Prostate gland (tissue), 2 donors: Measurements from ENCODE around the gene ELN. TPM values are rescaled to one million over a fixed set of nuclear protein-coding genes. Genes with fewer than 3 reads are reported as not detected.

Experiments
- DNase-seq: peaks from one replicate; pipeline ENCODE4 v3.0.0-alpha.2; 2019; ENCODE audit warnings: low spot score
- H3K27ac ChIP-seq, 2 donors: fragments of 200-600 bp; sonication (generic); 2 replicates each; pipeline ENCODE4 v1.5.1; 2017 to 2019
- H3K27me3 ChIP-seq: fragments of 200-600 bp; sonication (generic); replicated peaks from 2 replicates; pipeline ENCODE4 v1.5.1; 2019; ENCODE audit not compliant: insufficient read depth
- H3K36me3 ChIP-seq, 2 donors: fragments of 200-600 bp; sonication (generic); 1 replicate in 1 of 2; 2 replicates in 1 of 2; pipeline versions ENCODE4 v1.5.1 to v1.8.1; 2017 to 2019
- H3K4me1 ChIP-seq: fragments of 200-600 bp; sonication (generic); replicated peaks from 2 replicates; pipeline ENCODE4 v1.5.1; 2019
- H3K4me3 ChIP-seq, 2 donors: fragments of 200-600 bp; sonication (generic); 2 replicates each; pipeline ENCODE4 v1.5.1; 2017 to 2019
- H3K9me3 ChIP-seq: fragments of 200-600 bp; sonication (generic); 2 replicates; pipeline ENCODE4 v1.5.1; 2017
- POLR2A ChIP-seq: fragments of 450-650 bp; IDR thresholded peaks from one replicate; pipeline ENCODE4 v1.6.1; 2016; ENCODE audit warnings: antibody characterized with exemption, mild to moderate bottlenecking
- POLR2AphosphoS5 ChIP-seq: sonication (generic); formaldehyde crosslinking; IDR thresholded peaks from one replicate; pipeline ENCODE4 v1.6.1; 2017; ENCODE audit warnings: antibody characterized with exemption
- WGBS: methylation state at CpG from one replicate; pipeline ENCODE4 v1.1.5; 2018; 5-methylcytosine and 5-hydroxymethylcytosine counted together
- intact Hi-C: fragments of 100-400 bp; cut with DNase I; formaldehyde crosslinking; loops from one replicate; pipeline ENCODE4 v1.14.2; 2022
- total RNA-seq, 2 donors: library from RNA; depleted of rRNA; stranded (reverse); fragments of >200 nt; gene quantifications; one replicate each; pipeline ENCODE4 v1.1.0, GENCODE V29; 2016
- TF ChIP-seq, protein P1 (sequence below), 4 experiments: fragments of 200-600 bp in 2 of 4; fragments of 450-650 bp in 2 of 4; sonication (generic) in 2 of 4; IDR thresholded peaks; 1 replicate in 3 of 4; 2 replicates in 1 of 4; pipeline ENCODE4 v1.5.1; 2016 to 2019; ENCODE audit warnings: antibody characterized with exemption in 4 of 4, mild to moderate bottlenecking in 2 of 4, moderate library complexity in 2 of 4

ELN gene
- total RNA-seq, 2 donors from 2014 or later, result 34.7 to 93.4 TPM

DNA sequence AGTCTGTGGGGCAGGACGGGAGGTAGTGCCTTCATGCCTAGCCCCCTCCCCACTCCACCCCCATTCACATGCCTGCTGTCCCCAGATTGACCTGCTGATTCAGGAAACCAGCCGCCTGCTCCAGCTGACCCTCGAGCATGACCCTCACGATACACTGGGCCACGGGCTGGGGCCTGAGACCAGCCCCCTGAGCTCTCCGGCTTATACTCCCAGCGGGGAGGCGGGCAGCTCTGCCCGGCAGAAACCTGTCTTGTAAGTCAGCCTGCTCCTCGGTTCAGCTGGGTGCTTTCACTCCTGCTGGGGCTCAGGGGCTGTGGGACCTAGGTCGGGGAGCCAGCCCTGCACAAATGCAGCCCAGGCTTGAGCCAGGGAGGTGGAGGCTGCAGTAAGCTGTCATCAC, 78.0 kb downstream of the ELN start:
- Histone ChIP-seq H3K27ac (no peak overlapping the region), H3K36me3 (peaks cover 0 to 6% of the 10 kb centered on the region in 2 donors), H3K4me1 (no peaks in the 10 kb centered on the region), H3K27me3 (no peaks in the 10 kb centered on the region), H3K4me3 (no peak overlapping the region), H3K9me3 (no peaks in the 10 kb centered on the region)
- TF ChIP-seq, protein P1, sequence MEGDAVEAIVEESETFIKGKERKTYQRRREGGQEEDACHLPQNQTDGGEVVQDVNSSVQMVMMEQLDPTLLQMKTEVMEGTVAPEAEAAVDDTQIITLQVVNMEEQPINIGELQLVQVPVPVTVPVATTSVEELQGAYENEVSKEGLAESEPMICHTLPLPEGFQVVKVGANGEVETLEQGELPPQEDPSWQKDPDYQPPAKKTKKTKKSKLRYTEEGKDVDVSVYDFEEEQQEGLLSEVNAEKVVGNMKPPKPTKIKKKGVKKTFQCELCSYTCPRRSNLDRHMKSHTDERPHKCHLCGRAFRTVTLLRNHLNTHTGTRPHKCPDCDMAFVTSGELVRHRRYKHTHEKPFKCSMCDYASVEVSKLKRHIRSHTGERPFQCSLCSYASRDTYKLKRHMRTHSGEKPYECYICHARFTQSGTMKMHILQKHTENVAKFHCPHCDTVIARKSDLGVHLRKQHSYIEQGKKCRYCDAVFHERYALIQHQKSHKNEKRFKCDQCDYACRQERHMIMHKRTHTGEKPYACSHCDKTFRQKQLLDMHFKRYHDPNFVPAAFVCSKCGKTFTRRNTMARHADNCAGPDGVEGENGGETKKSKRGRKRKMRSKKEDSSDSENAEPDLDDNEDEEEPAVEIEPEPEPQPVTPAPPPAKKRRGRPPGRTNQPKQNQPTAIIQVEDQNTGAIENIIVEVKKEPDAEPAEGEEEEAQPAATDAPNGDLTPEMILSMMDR (IDR thresholded peaks at IDR 0.05), result no peak
- TF ChIP-seq POLR2AphosphoS5 (no peak), POLR2A (no peak)
- 87% methylated on average over 11 of the region's 11 CpGs for WGBS
- DNase-seq, result no peak
- intact Hi-C loops, result no loop called here

DNA sequence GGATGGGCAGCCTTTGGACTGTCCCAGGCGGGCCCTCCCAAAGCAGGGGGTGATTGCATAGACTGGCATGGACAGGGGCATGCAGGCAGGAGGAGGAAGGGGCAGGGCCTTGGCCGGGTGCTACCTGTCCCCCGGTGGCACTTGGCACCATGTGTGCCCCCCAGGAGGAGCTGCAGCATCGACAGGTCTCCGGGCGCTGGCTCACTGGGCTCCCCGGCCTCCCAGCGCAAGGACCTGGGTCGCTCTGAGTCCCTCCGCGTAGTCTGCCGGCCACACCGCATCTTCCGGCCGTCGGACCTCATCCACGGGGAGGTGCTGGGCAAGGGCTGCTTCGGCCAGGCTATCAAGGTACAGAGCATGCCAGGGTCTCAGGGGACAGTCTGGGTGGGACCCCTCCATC, 78.9 kb downstream of the ELN start:
- peaks cover 0 to 6% of the 10 kb centered on the region in 2 donors for H3K36me3 ChIP-seq
- H3K27ac ChIP-seq, result no peak overlapping the region
- 94% methylated on average over 18 of the region's 18 CpGs for WGBS
- H3K4me1 ChIP-seq, result no peaks in the 10 kb centered on the region
- H3K27me3 ChIP-seq, result no peaks in the 10 kb centered on the region
- no peak overlapping the region for H3K4me3 ChIP-seq
- TF ChIP-seq, protein P1 (IDR thresholded peaks at IDR 0.05), result no peak
- TF ChIP-seq POLR2A (no peak), POLR2AphosphoS5 (no peak)
- DNase-seq, result no peak
- no peaks in the 10 kb centered on the region for H3K9me3 ChIP-seq
- intact Hi-C loops, result no loop called here

DNA sequence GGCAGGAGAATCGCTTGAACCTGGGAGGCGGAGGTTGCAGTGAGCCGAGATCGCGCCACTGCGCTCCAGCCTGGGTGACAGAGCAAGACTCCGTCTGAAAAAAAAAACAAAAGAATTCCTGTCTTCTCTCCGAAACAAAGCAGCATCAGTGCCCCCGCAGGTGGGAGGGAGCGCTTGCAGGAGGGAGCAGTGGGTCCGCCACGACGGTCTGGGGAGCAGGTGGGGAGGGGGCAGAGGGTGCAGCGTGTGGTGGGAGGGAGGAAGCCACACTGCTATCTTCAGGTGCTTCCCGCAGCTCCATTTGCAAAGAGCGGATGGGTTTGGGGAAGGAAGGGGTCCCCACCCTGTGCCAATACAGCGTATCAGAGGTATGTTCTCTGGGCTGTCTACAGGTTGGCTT, 87.4 kb downstream of the ELN start:
- DNase-seq, result no peak
- intact Hi-C loops, result no loop called here
- no peaks in the 10 kb centered on the region for H3K4me1 ChIP-seq
- TF ChIP-seq POLR2AphosphoS5 (no peak), POLR2A (no peak)
- TF ChIP-seq, protein P1 (IDR thresholded peaks at IDR 0.05), result no peak
- no peak overlapping the region for H3K4me3 ChIP-seq
- H3K9me3 ChIP-seq, result no peaks in the 10 kb centered on the region
- 70% methylated on average over 17 of the region's 17 CpGs for WGBS
- no peaks in the 10 kb centered on the region for H3K27me3 ChIP-seq
- H3K27ac ChIP-seq, result no peak overlapping the region
- peaks cover 0 to 1% of the 10 kb centered on the region in 2 donors for H3K36me3 ChIP-seq

DNA sequence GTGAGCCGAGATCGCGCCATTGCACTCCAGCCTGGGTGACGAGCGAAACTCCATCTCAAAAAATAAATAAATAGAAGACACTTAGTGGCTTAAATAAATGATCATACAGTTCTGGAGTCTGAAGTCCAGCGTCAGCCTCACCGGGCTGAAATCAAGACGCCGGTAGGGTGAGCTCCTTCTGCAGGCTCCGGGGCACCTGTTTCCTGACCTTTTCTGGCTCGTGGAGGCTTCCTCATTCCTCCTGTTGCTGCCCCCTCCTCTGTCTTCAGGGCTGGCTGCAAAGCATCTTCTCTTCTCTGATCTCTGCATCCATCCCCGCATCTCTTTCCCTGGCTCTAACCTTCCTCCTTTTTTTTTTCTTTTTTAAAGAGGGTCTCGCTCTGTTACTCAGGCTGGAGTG, 88.4 kb downstream of the ELN start:
- intact Hi-C loops, result no loop called here
- Histone ChIP-seq H3K9me3 (no peaks in the 10 kb centered on the region), H3K27me3 (no peaks in the 10 kb centered on the region), H3K27ac (no peak overlapping the region), H3K4me1 (no peaks in the 10 kb centered on the region), H3K36me3 (no peaks in the 10 kb centered on the region), H3K4me3 (no peak overlapping the region)
- whole genome bisulfite sequencing, result 79% methylated on average over 8 of the region's 13 CpGs
- no peak for TF ChIP-seq POLR2AphosphoS5
- no peak for TF ChIP-seq POLR2A
- TF ChIP-seq, protein P1 (IDR thresholded peaks at IDR 0.05), result no peak
- DNase-seq, result no peak

Other genes starting within 250 kb of the ELN start
- gene CLDN4, start 197.2 kb upstream of the ELN start, total RNA-seq, result 100 to 1,000 TPM; 162 to 216 TPM
- 10 to 100 TPM in 1 of 2 donors, 1 to 10 TPM in 1; 5.9 to 19.8 TPM for gene METTL27, start 185.7 kb upstream of the ELN start, total RNA-seq
- 1 to 10 TPM in 1 of 2 donors, not detected in 1; 4.9 TPM for gene TMEM270, start 167.0 kb upstream of the ELN start, total RNA-seq
- gene LIMK1, start 55.6 kb downstream of the ELN start, total RNA-seq, result 10 to 100 TPM; 12.8 to 41.2 TPM
- gene EIF4H, start 146.2 kb downstream of the ELN start, total RNA-seq, result 100 to 1,000 TPM; 199 to 252 TPM
- gene LAT2, start 181.8 kb downstream of the ELN start, total RNA-seq, result 1 to 10 TPM; 4.8 to 7.2 TPM
- 10 to 100 TPM; 15.6 to 21.9 TPM for gene RFC2, start 226.2 kb downstream of the ELN start, total RNA-seq